GM19452 (cell line): ENCODE measurements around the gene TATDN2.
A peak's percentile ranks its signal among the peaks of the same experiment; 100 is the strongest.
"Not testable (repeated sequence)": the region's sequence is repeated elsewhere in the genome, so short reads cannot be mapped to it uniquely, and the experiment has no call there.

Experiments used
- ATAC-seq: cut with Tn5 transposase; IDR thresholded peaks from one replicate; pipeline ENCODE4 v1.9.1; 2021; ENCODE audit not compliant: unreplicated experiment

The TATDN2 gene

DNA sequence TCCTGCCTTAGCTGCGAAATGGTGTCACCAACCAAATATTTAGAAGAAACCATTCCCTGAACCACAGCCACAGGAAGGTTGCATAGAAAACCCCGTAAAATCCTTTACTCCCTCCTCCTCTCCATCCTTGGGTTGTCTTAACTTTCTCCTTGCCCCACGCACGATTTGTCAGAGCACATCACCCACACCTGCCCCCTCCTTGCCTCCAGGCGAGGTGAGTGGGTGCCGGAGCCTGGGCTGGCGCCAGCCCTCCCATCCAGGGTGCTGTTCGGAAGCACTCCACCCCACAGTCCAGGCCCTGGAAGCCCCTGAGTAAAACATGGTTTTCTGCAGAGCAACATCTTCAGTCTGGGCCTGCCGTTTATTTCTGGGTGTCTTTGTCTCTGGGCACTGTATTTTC lies 40.8 kb downstream of the TATDN2 start:
- no peak for ATAC-seq

DNA sequence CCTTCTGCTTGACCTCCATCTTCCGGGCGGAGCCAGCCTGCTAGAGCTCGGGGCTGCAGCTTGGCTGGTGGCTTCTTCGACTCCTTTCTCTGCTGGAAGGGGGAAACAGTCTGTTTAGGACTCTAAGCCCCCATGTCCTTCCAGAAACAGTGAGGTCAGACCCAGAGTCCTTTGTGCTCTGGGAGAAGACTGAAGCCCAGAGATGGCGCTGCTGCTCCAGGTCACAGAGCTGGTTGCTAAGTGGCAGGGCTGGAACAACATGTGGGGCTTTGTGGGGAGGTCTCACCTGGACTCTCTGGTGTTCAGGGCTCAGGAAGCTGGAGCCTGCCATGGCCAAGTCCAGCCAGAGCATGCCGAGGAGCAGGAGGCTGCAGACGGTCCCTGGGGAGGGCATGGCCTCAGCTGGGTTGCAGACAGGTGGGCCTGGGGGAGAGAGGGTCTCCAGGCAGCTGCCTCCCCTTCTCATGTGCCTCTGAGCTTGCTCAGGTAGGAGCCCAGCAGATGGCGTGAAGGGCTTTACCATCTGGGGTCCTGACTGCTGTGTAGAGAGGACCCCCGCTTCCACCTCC lies 41.6 kb downstream of the TATDN2 start:
- no peak for ATAC-seq

DNA sequence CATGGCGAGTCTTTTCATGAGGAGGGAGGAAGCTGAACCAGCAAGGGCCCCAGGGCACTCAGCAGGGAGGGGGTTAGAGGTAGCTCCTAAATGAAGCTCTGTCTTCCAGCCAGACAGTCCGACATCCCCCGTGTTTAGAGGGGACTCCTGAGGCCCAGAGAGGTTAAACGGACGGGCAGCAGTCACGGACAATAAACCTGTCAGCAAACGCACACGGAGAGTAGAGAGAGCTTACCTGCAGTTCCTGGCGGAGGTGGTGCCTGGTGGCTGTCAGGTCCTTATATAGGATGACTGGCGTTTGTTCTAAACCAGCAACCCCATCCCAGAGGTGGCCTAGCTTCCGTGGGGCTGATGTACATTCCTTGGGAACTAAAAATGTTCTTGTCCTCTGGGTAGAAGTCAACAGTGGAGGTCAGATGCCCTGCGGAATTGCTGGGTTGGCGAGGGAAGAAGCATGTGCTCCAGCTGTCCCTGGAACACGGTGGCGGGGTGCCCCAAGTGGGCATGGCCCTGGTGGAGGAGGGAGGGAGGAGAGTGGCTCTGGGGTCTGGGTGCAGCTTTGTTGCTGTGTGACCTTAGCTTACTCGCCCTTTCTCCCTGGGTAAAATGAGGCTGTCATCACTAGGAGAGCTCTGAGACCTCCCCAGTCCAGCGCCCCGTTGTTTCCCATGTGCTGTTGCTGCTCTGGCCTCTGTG lies 42.4 kb downstream of the TATDN2 start:
- no peak for ATAC-seq

DNA sequence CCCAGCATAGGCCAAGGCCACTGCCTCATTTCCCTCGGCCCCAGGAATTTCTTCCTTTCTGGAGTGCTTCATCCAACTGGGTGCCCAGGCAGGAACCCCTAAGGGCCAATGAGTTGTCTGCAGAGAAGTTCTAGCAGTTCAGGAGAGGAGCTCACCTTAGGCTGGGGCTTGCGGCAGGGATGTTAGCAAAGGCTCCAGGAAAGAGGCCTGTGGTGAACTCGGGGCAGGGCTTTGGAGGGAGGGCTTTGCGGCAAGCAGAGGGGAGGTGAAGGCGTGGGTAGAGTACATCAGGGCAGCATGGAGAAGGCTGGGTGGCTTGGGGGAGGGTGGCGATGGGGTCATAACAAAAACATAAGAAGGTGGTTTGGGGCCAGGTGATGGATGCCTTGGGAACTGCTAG lies 43.4 kb downstream of the TATDN2 start:
- no peak for ATAC-seq

GRCh38 chr3:10292505-10293419 lies 44.5 kb downstream of the TATDN2 start, which contains the start of gene GHRL:
GHRL (minus strand) TSS chr3:10292947; CDS start chr3:10290180, 2,767 bp downstream.
- peak; percentile 77 for ATAC-seq

DNA sequence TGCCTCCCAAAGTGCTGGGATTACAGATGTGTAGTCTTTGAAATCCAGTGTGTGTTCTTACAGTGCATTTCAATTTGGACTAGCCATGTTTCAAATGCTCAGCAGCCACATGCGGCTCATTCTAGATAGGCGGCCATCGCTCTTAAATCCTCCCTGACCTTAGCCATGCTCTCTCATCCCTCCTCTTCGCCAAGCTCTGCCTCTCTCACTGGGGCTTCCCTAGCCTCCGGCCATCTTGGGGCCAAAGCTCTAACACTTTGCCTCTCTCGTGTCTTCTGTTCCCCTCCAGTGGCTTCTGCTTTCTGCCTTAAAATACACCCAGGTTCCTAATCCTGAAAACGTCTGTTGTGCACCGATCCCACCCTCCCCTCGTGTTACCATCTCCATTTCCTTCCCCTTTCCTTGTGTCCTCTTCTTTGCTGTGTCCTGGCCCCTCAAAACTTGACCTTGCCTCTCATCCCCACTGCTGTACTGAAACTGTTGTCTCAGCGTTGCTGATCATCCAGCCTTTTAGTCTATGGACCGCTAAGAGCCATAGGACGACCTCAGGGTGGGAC lies 45.8 kb downstream of the TATDN2 start:
- ATAC-seq, result no peak

GRCh38 chr3:10298064-10298463 lies 49.8 kb downstream of the TATDN2 start:
- not testable (repeated sequence) for ATAC-seq

DNA sequence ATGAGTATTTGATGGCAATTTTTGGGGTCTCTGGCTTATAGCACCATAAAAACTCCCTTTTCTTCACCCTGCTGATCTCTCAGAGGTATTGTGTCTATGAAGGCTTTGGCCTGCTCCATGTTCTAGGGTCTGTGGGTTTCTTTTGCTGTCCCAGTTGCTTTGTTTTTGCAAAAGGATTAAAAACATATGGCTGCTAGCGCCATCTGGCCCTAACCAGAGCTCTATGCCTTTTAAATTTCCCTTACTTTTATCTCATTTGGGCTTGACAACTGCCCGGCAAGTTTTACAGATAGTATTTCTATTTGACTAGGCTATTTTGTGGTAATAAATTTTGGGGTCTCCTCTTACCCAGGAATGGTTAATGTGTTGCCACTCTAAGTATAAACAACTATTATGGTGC lies 50.9 kb downstream of the TATDN2 start:
- ATAC-seq, result no peak

DNA sequence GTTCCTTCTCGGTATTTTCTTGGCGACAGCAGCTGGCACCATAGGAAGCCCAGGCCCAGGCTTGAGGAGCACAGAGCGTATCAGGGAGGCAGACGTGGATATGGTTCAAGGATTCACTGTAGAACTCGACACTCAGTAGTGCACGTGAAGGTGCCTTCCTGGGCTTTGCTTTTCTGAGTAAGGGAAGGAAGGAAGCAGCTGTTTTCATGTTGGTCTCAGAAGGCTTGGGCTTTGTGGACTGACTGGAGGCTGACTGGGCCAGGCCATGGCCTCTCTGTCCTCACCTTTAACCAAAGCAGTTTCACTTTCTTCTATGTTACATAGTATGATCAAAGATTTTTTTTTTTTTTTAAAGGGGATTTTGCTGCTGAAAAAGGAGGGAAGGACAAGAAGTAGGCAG lies 51.4 kb downstream of the TATDN2 start:
- peak; percentile 72 for ATAC-seq

- ATAC-seq, result peak; percentile 29
Observed at GRCh38 chr3:10300087-10300486, 51.8 kb downstream of the TATDN2 start.

DNA sequence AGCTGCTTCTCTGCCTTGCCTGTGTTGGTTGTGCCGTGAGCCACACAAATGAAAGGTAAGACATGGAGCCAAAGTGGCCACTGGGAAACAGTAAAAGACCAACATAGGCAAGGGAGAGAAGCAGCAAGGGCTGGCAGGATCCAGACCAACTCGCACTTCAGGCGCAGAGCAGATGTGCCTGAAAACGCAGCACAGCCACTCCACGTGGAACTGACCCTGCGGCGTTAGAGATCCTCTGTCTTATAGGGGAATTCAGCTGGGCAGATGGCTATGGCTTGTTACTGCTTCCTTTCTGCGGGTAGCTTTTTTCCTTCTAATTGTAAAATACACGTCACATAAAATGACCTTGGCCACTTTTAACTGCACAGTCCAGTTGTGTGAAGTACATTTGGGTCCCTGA lies 54.8 kb downstream of the TATDN2 start:
- ATAC-seq, result no peak

GRCh38 chr3:10303785-10304184 lies 55.5 kb downstream of the TATDN2 start:
- ATAC-seq, result no peak

- no peak for ATAC-seq
Observed at GRCh38 chr3:10304905-10305304, 56.6 kb downstream of the TATDN2 start.

GRCh38 chr3:10305331-10305902 lies 57.2 kb downstream of the TATDN2 start:
- no peak for ATAC-seq

- no peak for ATAC-seq
Observed at GRCh38 chr3:10306156-10306555, 57.9 kb downstream of the TATDN2 start.

- no peak for ATAC-seq
Observed at GRCh38 chr3:10308678-10309077, 60.4 kb downstream of the TATDN2 start.

GRCh38 chr3:10309736-10310135 lies 61.5 kb downstream of the TATDN2 start:
- ATAC-seq, result no peak

DNA sequence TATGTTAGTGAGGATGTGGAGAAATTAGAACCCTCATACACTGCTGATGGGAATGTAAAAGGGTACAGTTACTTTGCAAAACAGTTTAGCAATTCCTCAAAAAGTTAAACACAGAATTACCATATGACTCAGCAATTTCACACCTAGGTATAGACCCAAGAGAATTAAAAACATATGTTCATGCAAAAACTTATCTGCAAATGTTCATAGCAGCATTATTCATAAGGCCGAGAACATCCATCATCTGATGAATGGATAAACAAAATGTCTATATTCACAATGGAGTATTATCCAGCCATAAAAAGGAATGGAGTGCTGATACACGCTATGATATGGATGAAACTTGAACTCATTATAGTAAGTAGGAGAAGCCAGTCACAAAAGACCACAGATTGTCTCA lies 62.3 kb downstream of the TATDN2 start:
- ATAC-seq, result no peak

DNA sequence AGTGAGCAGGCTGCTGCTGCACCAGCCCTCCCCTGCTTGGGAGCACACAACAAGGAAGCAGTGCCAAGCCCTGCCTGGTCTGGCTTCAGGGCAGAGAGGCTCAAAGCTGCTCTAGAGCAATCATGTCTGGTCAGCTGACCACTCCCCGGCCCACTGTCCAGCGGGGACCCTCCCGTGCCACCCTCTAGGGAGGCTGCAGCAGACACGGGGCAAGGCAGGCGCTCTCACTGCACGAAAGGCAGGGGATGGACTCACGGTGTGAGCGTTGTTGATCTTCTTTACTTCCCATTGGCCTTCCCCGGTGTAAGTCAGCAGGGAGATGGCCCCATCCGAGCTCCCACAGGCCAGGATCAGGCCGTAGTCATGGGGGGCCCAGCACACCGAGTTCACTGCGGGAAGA lies 63.5 kb downstream of the TATDN2 start:
- no peak for ATAC-seq

DNA sequence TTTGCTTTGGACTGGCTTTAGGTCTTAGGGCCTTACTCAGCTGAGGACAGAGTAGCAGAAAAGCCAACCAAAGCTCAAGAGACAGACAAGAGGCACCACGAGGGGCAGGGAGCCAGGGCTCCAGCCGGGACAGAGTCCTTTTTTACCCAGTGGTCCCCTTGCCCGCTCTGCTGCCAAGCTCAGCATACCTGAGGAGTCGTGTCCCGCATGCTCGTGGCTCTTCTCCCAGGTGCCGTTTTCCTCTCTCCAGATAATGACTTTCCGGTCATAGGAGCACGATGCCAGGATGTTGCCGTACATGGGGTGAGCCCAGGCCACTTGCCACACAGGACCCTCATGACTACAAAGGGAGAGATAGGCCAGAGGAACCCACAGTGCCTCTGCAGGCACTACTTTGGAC lies 64.1 kb downstream of the TATDN2 start:
- ATAC-seq, result no peak

- no peak for ATAC-seq
Observed at GRCh38 chr3:10312861-10313260, 64.6 kb downstream of the TATDN2 start.
